IMR-90 (cell line): ENCODE measurements around the gene UBA3. TPM values are rescaled to one million over a fixed set of nuclear protein-coding genes. Genes with fewer than 3 reads are reported as not detected.

Source experiments
- ATAC-seq: fragments of 200-7000 bp; cut with Tn5 transposase; 2 replicates; pipeline ENCODE4 v1.9.1; 2020; ENCODE audit warnings: low read depth, mild to moderate bottlenecking, moderate library complexity
- BruUV-seq: library from RNA; stranded (reverse); fragments of 400-500 nt; replicated peaks from 2 replicates; lab custom pipeline; 2021; lab: Mats Ljungman, UMichigan
- CTCF ChIA-PET: fragments of 300-600 bp; formaldehyde crosslinking; extraction: SDS; loops from one replicate; lab custom pipeline; 2021; ENCODE audit warnings: antibody characterized with exemption; lab: Yijun Ruan, JAX
- POLR2A ChIA-PET: fragments of 300-600 bp; sonication (Branson Sonifier 250); formaldehyde crosslinking; loops from one replicate; lab custom pipeline; 2022; ENCODE audit warnings: antibody characterized with exemption; ENCODE audit not compliant: unreplicated experiment; lab: Charles Lee
- DNase-seq: peaks from one replicate; pipeline ENCODE4 v3.0.0; 2013
- H2AFZ ChIP-seq: replicated peaks from 2 replicates; pipeline ENCODE3; 2013; ENCODE audit warnings: low read length, mild to moderate bottlenecking; ENCODE audit not compliant: poor library complexity
- H2AK5ac ChIP-seq: 2 replicates; pipeline ENCODE4 v1.6.1; 2013; ENCODE audit warnings: low read depth, low read length, inconsistent platforms
- H2AK9ac ChIP-seq: replicated peaks from 2 replicates; pipeline ENCODE3; 2013; ENCODE audit warnings: mild to moderate bottlenecking, low read depth, low read length, moderate library complexity; ENCODE audit not compliant: poor library complexity
- H2BK120ac ChIP-seq: 2 replicates; pipeline ENCODE4 v1.6.1; 2013; ENCODE audit warnings: low read depth, low read length, inconsistent platforms
- H2BK15ac ChIP-seq: 3 replicates; pipeline ENCODE4 v1.6.1; 2013; ENCODE audit warnings: low read depth, low read length, inconsistent platforms
- H2BK20ac ChIP-seq: 2 replicates; pipeline ENCODE4 v1.6.1; 2013; ENCODE audit warnings: low read depth, mild to moderate bottlenecking, inconsistent platforms, low read length, moderate library complexity
- H2BK5ac ChIP-seq: 2 replicates; pipeline ENCODE4 v1.6.1; 2013; ENCODE audit warnings: mild to moderate bottlenecking, low read depth, low read length, inconsistent platforms; ENCODE audit not compliant: poor library complexity, severe bottlenecking
- H3K14ac ChIP-seq: replicated peaks from 2 replicates; pipeline ENCODE4 v1.6.1; 2013; ENCODE audit warnings: low read depth, low read length, inconsistent platforms
- H3K18ac ChIP-seq: 2 replicates; pipeline ENCODE4 v1.6.1; 2013; ENCODE audit warnings: low read depth, low read length, control low read depth
- H3K23ac ChIP-seq: 2 replicates; pipeline ENCODE4 v1.6.1; 2013; ENCODE audit warnings: low read depth, low read length, inconsistent platforms
- H3K27ac ChIP-seq: 2 replicates; pipeline ENCODE4 v1.5.1; 2013; ENCODE audit warnings: mild to moderate bottlenecking, control low read depth, low read length; ENCODE audit not compliant: insufficient read depth
- H3K27me3 ChIP-seq: 2 replicates; pipeline ENCODE4 v1.6.1; 2013; ENCODE audit warnings: low read length; ENCODE audit not compliant: control insufficient read depth, insufficient read depth
- H3K36me3 ChIP-seq: 2 replicates; pipeline ENCODE4 v1.6.1; 2013; ENCODE audit warnings: low read length, mixed read lengths; ENCODE audit not compliant: control insufficient read depth, insufficient read depth
- H3K4ac ChIP-seq: 2 replicates; pipeline ENCODE4 v1.6.1; 2013; ENCODE audit warnings: low read depth, low read length, inconsistent platforms
- H3K4me1 ChIP-seq: 2 replicates; pipeline ENCODE4 v1.6.1; 2013; ENCODE audit warnings: low read length, mixed read lengths; ENCODE audit not compliant: control insufficient read depth, insufficient read depth
- H3K4me2 ChIP-seq: 2 replicates; pipeline ENCODE4 v1.6.1; 2013; ENCODE audit warnings: low read depth, mild to moderate bottlenecking, control low read depth, low read length, moderate library complexity
- H3K4me3 ChIP-seq: 2 replicates; pipeline ENCODE4 v1.5.1; 2013; ENCODE audit warnings: low read depth, mild to moderate bottlenecking, control low read depth, low read length, moderate library complexity; ENCODE audit not compliant: insufficient read depth
- H3K56ac ChIP-seq: 2 replicates; pipeline ENCODE4 v1.6.1; 2013; ENCODE audit warnings: low read length, inconsistent platforms; ENCODE audit not compliant: insufficient read depth; ENCODE audit errors: extremely low read depth
- H3K79me1 ChIP-seq, 2 experiments: 2 replicates each; pipeline ENCODE4 v1.6.1; 2013; ENCODE audit warnings: low read length in 2 of 2, inconsistent platforms in 1 of 2, low read depth in 1 of 2
- H3K9ac ChIP-seq: 2 replicates; pipeline ENCODE4 v1.6.1; 2013; ENCODE audit warnings: low read depth, low read length, control low read depth
- H3K9me1 ChIP-seq: 2 replicates; pipeline ENCODE4 v1.6.1; 2013; ENCODE audit warnings: low read length, inconsistent platforms; ENCODE audit not compliant: insufficient read depth
- H3K9me3 ChIP-seq: 2 replicates; pipeline ENCODE4 v1.6.1; 2013; ENCODE audit warnings: low read length; ENCODE audit not compliant: control insufficient read depth, insufficient read depth
- H4K20me1 ChIP-seq: 2 replicates; pipeline ENCODE4 v1.6.1; 2013; ENCODE audit warnings: low read length, inconsistent platforms; ENCODE audit not compliant: insufficient read depth
- H4K5ac ChIP-seq: 2 replicates; pipeline ENCODE4 v1.6.1; 2013; ENCODE audit warnings: mild to moderate bottlenecking, low read depth, low read length, control low read depth
- H4K8ac ChIP-seq, 2 experiments: 2 replicates each; pipeline ENCODE4 v1.6.1; 2013; ENCODE audit warnings: low read depth in 2 of 2, low read length in 2 of 2, control low read depth in 1 of 2, inconsistent platforms in 1 of 2
- H4K91ac ChIP-seq: 2 replicates; pipeline ENCODE4 v1.6.1; 2013; ENCODE audit warnings: low read depth, low read length, inconsistent platforms; ENCODE audit not compliant: insufficient read depth
- POLR2A ChIP-seq: IDR thresholded peaks from 2 replicates; pipeline ENCODE4 v1.6.1; 2012; ENCODE audit warnings: mild to moderate bottlenecking, low read depth, low read length
- RAD21 ChIP-seq: IDR thresholded peaks from 2 replicates; pipeline ENCODE4 v1.6.1; 2012; ENCODE audit warnings: low read length, improper control_type of control experiment
- RFX5 ChIP-seq: IDR thresholded peaks from 2 replicates; pipeline ENCODE4 v1.8.0; 2012; ENCODE audit warnings: low read depth, mild to moderate bottlenecking, low read length, moderate library complexity
- SMC3 ChIP-seq: fragments of 150-350 bp; IDR thresholded peaks from 2 replicates; pipeline ENCODE4 v1.6.1; 2016; ENCODE audit warnings: low read depth, mild to moderate bottlenecking, antibody characterized with exemption, low read length, moderate library complexity
- WGBS, 2 experiments: methylation state at CpG; one replicate each; pipeline versions ENCODE4 v1.1.5 to v1.1.7; 2013; ENCODE audit warnings: missing lambda C conversion rate in 2 of 2; ENCODE audit not compliant: insufficient read length in 1 of 2; ENCODE audit errors: extremely low coverage in 2 of 2; 5-methylcytosine and 5-hydroxymethylcytosine counted together
- dilution Hi-C: fragments of 300-500 bp; cut with HindIII; formaldehyde crosslinking; loops from one replicate; pipeline ENCODE4 v1.14.3; 2018; ENCODE audit warnings: low sequenced_read_pairs; ENCODE audit not compliant: unreplicated experiment
- in situ Hi-C: fragments of 300-500 bp; cut with MboI; formaldehyde crosslinking; loops from 3 replicates; pipeline ENCODE4 v1.14.3; 2019; ENCODE audit warnings: low sequenced_read_pairs, inconsistent platforms, mixed read lengths
- intact Hi-C: fragments of 100-400 bp; cut with micrococcal nuclease; formaldehyde crosslinking; loops from 2 replicates; pipeline ENCODE4 v1.10.0; 2022
- polyA plus RNA-seq, 3 experiments: library from polyadenylated mRNA; depleted of rRNA; stranded (reverse); fragments of >200 nt; gene quantifications; 2 replicates each; pipeline ENCODE4 v1.2.3, GENCODE V29; 2012; ENCODE audit warnings: low replicate concordance in 1 of 3
- total RNA-seq: library from RNA; depleted of rRNA; stranded (reverse); fragments of >200 nt; gene quantifications from 2 replicates; pipeline ENCODE4 v1.2.3, GENCODE V29; 2012

The UBA3 gene
- total and polyA plus RNA-seq, 2 of the 4 experiments (the other 2 are of a cell fraction) = 51.8 to 64.3 TPM

GRCh38 chr3:69085168-69085832 is 5.1 kb upstream of the UBA3 start:
- Histone ChIP-seq H3K79me1 (peaks cover 5 to 44% of the 10 kb centered on the region in 2 experiments; a peak in 3 of 4 replicates), H3K4me2 (peak overlapping the region; percentile 78), H2AFZ (peak overlapping the region; percentile 83), H2AK5ac (peak overlapping the region; percentile 87), H3K4ac (peak overlapping the region; percentile 97), H3K4me3 (peak overlapping the region; percentile 87), H2BK20ac (peak overlapping the region; percentile 66), H3K56ac (peak overlapping the region; percentile 86), H2BK120ac (peak overlapping the region; percentile 90), H3K4me1 (peaks cover 13% of the 10 kb centered on the region), H4K8ac (peak overlapping the region; percentile 67 to 93), H3K14ac (peak overlapping the region; percentile 97), H3K27me3 (no peaks in the 10 kb centered on the region), H3K23ac (peak overlapping the region; percentile 93), H3K18ac (peak overlapping the region; percentile 80), H4K91ac (peak overlapping the region; percentile 89), H3K36me3 (peaks cover 3% of the 10 kb centered on the region; the same call in 1 of the 2 replicates), H2BK15ac (peak overlapping the region; percentile 67; the same call in 2 of the 3 replicates), H3K9me3 (no peaks in the 10 kb centered on the region), H3K9ac (peak overlapping the region; percentile 79), H2BK5ac (peak overlapping the region; percentile 87), H2AK9ac (peak overlapping the region; percentile 99), H4K5ac (peak overlapping the region; percentile 73), H3K9me1 (peaks cover 19% of the 10 kb centered on the region), H4K20me1 (peaks cover 18% of the 10 kb centered on the region; the same call in 1 of the 2 replicates), H3K27ac (peak overlapping the region; percentile 86)
- in situ Hi-C loops = no loop called here
- no TSS peak for BruUV-seq
- DNase-seq (no peak), ATAC-seq (peak; percentile 2)
- ChIA-PET CTCF (interaction anchor here (0.7 to 1.4 kb wide), 2 partner anchors 36 to 1263 kb away, joined by 3 read pairs; no protein-coding TSS in a partner anchor), POLR2A (interaction anchor here (0.6 kb wide), 2 partner anchors 475 to 560 kb away, joined by 3 to 5 read pairs; no protein-coding TSS in a partner anchor)
- 0% methylated on average over 4 of the region's 26 CpGs; no CpG with 5 or more reads in 1 of the 2 experiments for WGBS, 2 experiments
- TF ChIP-seq RAD21 (no peak), RFX5 (no peak), SMC3 (no peak), POLR2A (no peak)
- intact Hi-C loops = loop anchor here (10.0 kb wide), 2 partner anchors 780 to 860 kb away; no protein-coding TSS in a partner anchor
- dilution Hi-C loops = no loop called here
